Measurements from ENCODE around the gene ASIC2. TPM values are rescaled to one million over a fixed set of nuclear protein-coding genes. Genes with fewer than 3 reads are reported as not detected.
A peak's percentile ranks its signal among the peaks of the same experiment; 100 is the strongest.

The ASIC2 gene
- total RNA-seq, 3 donors from 2014 or later = 0.84 to 4.6 (median 0.98) TPM

DNA sequence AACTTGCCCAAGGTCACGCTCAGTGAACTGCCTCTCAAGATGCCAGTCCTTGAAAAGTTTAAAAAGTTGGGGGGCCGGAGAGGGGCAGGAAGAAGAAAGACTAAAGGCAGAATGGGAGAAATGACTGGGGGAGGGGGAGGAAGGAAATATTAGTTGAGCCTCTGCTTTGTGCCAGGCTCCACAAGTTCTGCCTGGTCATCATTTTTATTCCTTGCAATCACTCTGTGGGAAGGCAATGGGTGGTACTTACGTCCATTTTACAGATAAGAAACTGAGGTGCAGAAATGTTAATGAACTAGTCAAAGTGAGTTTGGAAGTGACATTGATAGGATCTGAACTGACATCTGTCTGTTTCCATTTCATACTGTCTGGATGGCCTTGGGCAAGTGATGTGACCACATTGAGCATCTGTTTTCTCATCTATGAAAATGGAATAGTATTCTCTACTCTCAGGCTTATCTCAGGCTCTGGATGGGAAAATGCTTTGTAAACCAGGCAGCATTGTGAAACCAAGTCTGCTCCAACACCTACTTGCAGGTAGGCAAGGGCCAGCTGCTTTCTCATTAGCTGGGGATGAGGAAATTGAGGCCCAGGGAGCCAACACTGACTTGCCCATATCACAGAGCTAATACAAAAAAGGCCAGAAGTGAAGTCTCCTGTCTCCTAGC is 19.2 kb downstream of the ASIC2 start:
- Histone ChIP-seq H3K36me3 (ENCODE audit: low read depth) (no peaks in the 10 kb centered on the region), H3K4me1 (ENCODE audit: low read depth) (no peaks in the 10 kb centered on the region), H3K4me3 (no peak overlapping the region), H3K9me3 (no peaks in the 10 kb centered on the region)
- no peak for ATAC-seq
- TF ChIP-seq, protein P1, sequence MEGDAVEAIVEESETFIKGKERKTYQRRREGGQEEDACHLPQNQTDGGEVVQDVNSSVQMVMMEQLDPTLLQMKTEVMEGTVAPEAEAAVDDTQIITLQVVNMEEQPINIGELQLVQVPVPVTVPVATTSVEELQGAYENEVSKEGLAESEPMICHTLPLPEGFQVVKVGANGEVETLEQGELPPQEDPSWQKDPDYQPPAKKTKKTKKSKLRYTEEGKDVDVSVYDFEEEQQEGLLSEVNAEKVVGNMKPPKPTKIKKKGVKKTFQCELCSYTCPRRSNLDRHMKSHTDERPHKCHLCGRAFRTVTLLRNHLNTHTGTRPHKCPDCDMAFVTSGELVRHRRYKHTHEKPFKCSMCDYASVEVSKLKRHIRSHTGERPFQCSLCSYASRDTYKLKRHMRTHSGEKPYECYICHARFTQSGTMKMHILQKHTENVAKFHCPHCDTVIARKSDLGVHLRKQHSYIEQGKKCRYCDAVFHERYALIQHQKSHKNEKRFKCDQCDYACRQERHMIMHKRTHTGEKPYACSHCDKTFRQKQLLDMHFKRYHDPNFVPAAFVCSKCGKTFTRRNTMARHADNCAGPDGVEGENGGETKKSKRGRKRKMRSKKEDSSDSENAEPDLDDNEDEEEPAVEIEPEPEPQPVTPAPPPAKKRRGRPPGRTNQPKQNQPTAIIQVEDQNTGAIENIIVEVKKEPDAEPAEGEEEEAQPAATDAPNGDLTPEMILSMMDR (IDR thresholded peaks at IDR 0.05) = no peak
- no peak for DNase-seq
- intact Hi-C loops (cut with DNase I, micrococcal nuclease) = no loop called here

DNA sequence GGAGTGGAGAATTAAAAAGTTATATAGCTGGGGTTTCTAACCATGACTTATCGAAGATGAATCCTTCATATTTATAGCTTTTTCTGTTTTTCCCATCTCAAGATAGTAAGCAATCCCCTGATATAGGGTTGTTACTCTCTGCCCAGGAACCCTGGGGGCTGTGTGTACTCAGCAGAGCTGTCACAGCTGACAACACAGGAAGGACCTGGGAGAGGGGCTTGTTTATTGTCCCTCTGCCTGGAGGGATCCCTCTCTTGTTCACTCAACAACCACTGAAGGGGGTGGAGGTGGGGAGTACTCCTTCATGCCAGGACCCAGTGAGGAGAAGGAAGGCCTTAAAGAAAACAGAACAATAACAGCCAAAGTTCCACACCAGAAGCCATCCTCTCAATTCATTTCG is 19.8 kb downstream of the ASIC2 start:
- intact Hi-C loops (cut with DNase I, micrococcal nuclease) = no loop called here
- DNase-seq (no peak), ATAC-seq (no peak)
- Histone ChIP-seq H3K9me3 (no peaks in the 10 kb centered on the region), H3K36me3 (ENCODE audit: low read depth) (no peaks in the 10 kb centered on the region), H3K4me1 (ENCODE audit: low read depth) (no peaks in the 10 kb centered on the region), H3K4me3 (no peak overlapping the region)
- TF ChIP-seq, protein P1 (IDR thresholded peaks at IDR 0.05) = no peak

DNA sequence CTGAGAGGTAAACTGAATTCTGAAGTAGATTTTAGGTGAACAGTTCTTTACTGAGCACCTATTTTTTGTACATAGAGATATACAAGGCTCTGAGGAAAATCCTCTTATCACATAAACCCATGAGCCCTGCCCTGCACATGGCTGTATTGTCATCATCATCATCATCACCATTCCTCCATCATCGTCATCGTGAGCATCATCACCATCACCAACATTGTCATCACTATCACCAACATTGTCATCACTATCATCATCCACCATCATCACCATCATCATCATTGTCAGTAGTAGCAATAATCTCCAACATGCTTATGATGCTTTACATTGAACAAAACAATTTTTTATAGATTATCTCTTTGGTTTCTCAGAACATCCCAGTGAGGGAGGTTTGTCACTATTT is 20.7 kb downstream of the ASIC2 start:
- no peak for DNase-seq
- no peak overlapping the region for H3K4me3 ChIP-seq
- H3K36me3 ChIP-seq (ENCODE audit: low read depth) = no peaks in the 10 kb centered on the region
- intact Hi-C loops (cut with DNase I, micrococcal nuclease) = no loop called here
- H3K9me3 ChIP-seq = no peaks in the 10 kb centered on the region
- ATAC-seq = no peak
- TF ChIP-seq, protein P1 (IDR thresholded peaks at IDR 0.05) = no peak
- no peaks in the 10 kb centered on the region for H3K4me1 ChIP-seq (ENCODE audit: low read depth)

DNA sequence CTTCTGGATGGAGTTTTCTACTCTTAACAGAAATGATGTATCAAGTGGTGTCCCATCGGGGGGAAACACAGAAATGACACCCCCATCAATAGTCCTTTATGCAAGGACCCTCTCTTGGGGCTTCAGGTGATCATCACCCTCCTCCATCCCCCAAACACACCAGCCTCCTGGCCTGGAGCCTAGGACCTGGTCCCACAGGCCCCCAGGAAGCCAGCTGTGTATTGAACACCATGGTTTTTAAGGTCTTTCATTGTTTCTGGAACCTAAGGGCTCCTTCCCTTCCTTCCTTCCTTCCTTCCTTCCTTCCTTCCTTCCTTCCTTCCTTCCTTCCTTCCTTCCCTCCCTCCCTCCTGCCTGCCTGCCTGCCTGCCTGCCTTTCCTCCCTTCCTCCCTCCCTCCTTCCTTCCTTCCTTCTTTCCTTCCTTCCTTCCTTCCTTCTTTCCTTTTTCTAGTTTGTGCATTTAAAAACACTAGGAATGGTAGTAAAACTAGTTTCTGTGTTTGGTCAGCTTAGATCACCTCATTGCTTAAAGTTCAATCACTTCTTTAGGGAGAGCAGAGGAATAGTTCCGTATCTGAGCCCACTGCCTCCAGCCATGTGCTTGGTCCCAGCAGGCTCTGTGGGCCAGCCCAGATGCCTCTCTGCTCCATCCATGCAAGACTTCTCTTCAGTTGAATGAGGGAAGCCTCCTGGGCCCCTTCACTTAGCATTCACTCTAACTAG is 23.6 kb downstream of the ASIC2 start:
- H3K36me3 ChIP-seq (ENCODE audit: low read depth) = no peaks in the 10 kb centered on the region
- no peaks in the 10 kb centered on the region for H3K9me3 ChIP-seq
- DNase-seq (no peak), ATAC-seq (no peak)
- H3K4me3 ChIP-seq = no peak overlapping the region
- H3K4me1 ChIP-seq (ENCODE audit: low read depth) = no peaks in the 10 kb centered on the region
- intact Hi-C loops (cut with DNase I, micrococcal nuclease) = no loop called here
- TF ChIP-seq, protein P1 (IDR thresholded peaks at IDR 0.05) = no peak

DNA sequence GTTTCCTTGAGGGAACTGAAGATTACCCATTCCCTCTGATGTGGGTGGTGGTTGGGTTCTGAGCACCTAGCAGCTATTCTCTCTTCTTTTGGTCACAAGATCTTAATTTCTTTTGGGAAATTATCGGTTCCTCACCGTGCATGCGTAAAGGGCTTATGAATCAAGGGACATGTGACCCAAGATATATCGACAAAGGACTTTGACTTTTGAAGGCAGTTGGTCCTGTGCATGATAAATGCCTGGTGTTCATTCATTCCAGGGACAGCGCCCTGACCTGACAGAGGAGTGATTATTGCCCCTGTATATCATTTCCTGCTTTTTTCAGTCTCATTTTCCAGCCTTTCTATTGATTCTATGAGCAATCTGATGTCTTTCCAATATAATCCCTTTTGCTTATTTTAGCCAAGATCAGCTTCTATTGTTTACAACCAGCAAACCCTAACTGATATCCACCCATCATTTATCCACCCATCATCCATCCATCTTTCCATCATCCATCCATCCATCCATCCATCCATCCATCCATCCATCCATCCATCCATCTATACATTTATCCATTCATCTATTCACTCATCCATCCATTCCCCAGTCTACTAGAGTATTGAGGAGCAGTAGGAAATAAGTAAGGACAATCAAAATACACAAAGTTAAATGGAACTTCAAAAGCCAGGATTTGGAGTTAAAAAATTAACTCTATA is 25.1 kb downstream of the ASIC2 start:
- no peaks in the 10 kb centered on the region for H3K36me3 ChIP-seq (ENCODE audit: low read depth)
- DNase-seq = no peak
- H3K4me3 ChIP-seq = no peak overlapping the region
- no peaks in the 10 kb centered on the region for H3K9me3 ChIP-seq
- TF ChIP-seq, protein P1 (IDR thresholded peaks at IDR 0.05) = no peak
- intact Hi-C loops (cut with DNase I, micrococcal nuclease) = no loop called here
- peak; percentile 58 for ATAC-seq
- H3K4me1 ChIP-seq (ENCODE audit: low read depth) = no peaks in the 10 kb centered on the region

Data from mucosa of descending colon (tissue), 3 donors.